C1 segment of cervical spinal cord (tissue), 14 donors: ENCODE results near the gene RPUSD3.

Experiments used
- DNase-seq, 14 donors: peaks; one replicate each; lab custom pipeline; 2025; lab: John Stamatoyannopoulos, UW

Gene RPUSD3

GRCh38 chr3:9806688-9807589 lies 36.9 kb downstream of the RPUSD3 start:
- no peak for DNase-seq

- DNase-seq, result no peak
These were observed 37.7 kb downstream of the RPUSD3 start for GRCh38 chr3:9806137-9806536.

DNA sequence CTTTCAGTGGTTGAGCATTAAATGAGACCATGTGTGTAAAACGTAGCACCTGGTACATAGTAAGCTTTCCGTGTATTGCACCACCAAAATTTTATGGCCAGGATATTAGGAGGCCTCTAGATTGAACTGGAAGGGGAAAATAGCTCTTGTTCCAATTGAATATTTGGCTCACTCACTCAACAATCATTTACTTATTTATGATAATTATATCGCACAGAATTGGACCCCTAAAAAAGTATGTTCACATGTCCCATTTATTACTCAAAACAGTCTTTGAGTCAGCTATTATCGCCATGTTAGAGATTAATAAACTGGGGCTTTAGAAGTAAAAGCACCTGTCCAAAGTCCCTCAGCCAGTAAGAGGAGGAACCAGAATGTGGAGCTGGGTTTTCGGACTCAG lies 38.8 kb downstream of the RPUSD3 start:
- no peak for DNase-seq

DNA sequence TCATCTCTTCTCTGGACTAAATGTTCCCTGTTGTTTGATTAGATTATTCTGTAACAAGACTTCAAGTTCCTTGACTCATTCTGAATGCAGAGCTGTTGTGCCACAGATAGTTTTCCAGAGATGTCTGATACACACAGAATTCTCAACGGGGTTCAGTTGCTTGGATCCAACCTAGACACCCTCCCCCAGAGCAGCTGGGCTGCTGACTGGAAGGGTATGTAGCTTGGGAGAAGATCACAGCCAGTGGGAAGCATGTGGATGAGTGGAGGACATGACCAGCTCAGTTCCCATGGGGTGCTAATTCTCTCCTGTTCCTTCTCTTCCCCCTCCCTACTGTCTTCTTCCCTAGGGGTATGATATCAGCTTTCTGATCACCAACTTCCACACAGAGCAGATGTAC lies 40.3 kb downstream of the RPUSD3 start:
- DNase-seq, result no peak

GRCh38 chr3:9800529-9800928 lies 43.3 kb downstream of the RPUSD3 start:
- no peak for DNase-seq

GRCh38 chr3:9797196-9797945 lies 46.4 kb downstream of the RPUSD3 start:
- no peak for DNase-seq

DNA sequence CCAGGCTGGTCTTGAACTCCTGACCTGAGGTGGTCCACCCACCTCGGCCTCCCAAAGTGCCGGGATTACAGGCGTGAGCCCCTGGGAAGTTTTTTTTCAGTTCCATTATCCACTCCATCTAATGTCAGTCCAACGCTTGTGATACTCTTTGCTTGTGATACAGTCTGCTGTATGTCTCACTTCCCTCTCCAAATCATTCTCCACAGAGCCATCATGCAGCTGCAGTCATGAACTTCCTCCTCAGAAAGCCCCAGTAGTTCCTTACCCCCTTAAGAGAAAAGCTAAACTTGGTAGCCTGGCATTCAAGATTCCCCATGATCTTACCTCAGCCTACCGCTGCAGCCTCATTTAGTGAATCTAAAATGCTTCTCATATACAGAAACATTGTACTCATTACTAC lies 48.6 kb downstream of the RPUSD3 start:
- DNase-seq, result no peak

DNA sequence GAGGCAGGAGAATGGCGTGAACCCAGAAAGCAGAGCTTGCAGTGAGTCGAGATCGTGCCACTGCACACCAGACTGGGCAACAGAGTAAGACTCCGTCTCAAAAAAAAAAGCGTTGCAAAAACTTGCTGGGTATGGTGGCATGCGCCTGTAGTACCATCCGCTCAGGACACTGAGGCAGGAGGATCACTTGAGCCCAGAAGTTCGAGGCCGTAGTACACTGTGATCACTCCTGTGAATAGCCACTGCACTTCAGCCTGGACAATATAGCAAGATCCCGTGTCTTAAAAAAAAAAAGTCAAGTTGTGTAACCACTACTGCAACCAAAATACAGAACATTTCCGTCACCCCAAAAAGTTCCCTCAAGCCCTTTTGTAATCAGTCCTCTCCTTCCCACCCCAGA lies 49.4 kb downstream of the RPUSD3 start:
- DNase-seq, result no peak

GRCh38 chr3:9793161-9793781 lies 50.5 kb downstream of the RPUSD3 start:
- peak in 1 of 14 donors; percentile 56 for DNase-seq

DNA sequence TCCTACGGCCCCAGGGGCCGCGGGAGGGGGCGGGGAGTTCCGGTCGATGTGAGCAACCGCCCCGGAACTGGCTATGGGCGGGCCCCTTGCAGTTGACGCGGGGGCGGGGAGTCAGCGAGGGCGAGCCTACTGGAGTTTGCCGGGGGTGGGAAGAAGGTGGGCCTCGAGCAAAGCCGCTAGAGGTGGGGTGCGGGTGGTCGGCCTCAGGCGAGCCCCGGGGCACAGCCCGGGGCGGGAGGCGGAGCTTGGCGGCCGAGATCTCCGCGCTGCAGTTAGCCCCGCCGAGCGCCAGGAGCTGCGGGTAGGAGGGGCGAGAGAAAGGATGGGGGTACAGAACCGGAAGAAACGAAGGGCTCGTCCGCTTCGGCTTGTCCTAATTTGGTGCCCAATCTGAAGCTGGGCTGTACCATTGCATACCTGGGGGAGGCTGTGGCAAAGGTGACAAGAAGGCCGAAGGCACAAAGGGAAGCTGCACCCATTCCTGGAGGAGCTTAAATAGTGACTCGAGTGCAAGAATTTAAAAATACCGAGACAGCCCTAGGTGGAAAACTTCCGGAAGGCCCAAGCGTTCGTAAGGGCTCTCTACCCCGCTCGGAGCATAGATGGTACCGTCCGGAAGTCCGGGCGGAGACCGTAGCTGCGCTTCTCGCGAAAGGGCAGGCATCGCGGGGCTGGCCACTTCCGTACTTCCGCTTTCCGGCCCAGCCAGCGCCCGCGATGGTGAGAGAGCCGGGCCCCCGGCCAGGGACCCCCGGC lies 51.2 kb downstream of the RPUSD3 start, which contains the start of the genes ARPC4 and TADA3:
ARPC4 (plus strand) TSS at position 678 of the 756 bp plus-strand sequence; CDS start at position 718, 40 bp downstream.
TADA3 (minus strand) TSS at position 69 of the 756 bp plus-strand sequence. CDS start 1,007 bp downstream, outside the sequence.
- peak; percentile 90 to 98 (median 96) for DNase-seq

DNA sequence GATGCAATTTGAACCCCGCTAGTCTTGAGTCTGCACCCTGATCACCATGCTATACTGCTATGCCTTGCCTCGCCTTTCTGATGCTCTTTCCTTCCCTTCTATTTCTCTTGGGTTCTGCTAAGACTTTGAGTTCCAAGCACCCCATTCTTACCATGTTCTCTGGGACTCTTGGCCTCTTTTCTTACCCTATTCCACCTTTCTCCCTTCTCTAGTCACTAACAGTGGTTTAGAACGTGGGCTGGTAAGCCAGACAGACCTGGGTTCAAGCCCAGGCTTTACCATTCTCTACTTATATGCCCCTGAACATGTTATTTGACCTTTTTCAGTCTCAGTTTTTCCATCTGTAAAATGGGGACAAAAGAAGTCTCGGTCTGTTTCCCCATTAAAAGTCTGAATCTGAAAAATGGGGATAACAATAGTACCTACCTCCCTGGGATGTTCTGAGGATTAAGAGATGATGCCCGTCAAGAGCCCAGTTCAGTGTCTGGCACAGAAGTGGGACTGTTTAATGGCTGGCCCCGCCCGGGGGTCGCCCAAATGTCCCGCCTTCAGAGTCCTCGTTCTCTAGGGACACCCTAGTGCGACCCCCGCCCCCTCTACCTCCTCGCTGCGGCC lies 51.9 kb downstream of the RPUSD3 start:
- no peak for DNase-seq

- DNase-seq, result no peak
These were observed 52.7 kb downstream of the RPUSD3 start for GRCh38 chr3:9791127-9791526.
